B cell (primary cell): ENCODE data around the gene OCLN. TPM values are rescaled to one million over a fixed set of nuclear protein-coding genes. Genes with fewer than 3 reads are reported as not detected.

Source experiments
- ATAC-seq: fragments of 200-7000 bp; cut with Tn5 transposase; one replicate; pipeline ENCODE4 v1.10.0; 2021; ENCODE audit warnings: low read depth, mild to moderate bottlenecking, moderate number of reproducible peaks, moderate library complexity
- CTCF ChIA-PET: fragments of 350-600 bp; sonication (Branson Sonifier 250); formaldehyde crosslinking; loops from one replicate; lab custom pipeline; 2021; ENCODE audit warnings: antibody characterized with exemption, inconsistent platforms; lab: Charles Lee
- POLR2A ChIA-PET: fragments of 350-600 bp; sonication (Branson Sonifier 250); formaldehyde crosslinking; loops from one replicate; lab custom pipeline; 2021; ENCODE audit warnings: antibody characterized with exemption; lab: Charles Lee
- DNase-seq: peaks from one replicate; pipeline ENCODE4 v3.0.0; 2013
- H2AFZ ChIP-seq: 2 replicates; pipeline ENCODE4 v1.6.1; 2012; ENCODE audit warnings: mild to moderate bottlenecking, low read depth, low read length; ENCODE audit not compliant: insufficient read depth, poor library complexity, severe bottlenecking
- H3K27ac ChIP-seq, 2 donors: 1 replicate in 1 of 2; 2 replicates in 1 of 2; pipeline ENCODE4 v1.5.1; 2012 to 2013; ENCODE audit warnings: low read length in 2 of 2, mild to moderate bottlenecking in 2 of 2, moderate library complexity in 1 of 2
- H3K27me3 ChIP-seq, 4 experiments: fragments of 200-600 bp in 1 of 4; sonication (generic) in 1 of 4; replicated peaks in 1 of 4; 1 replicate in 2 of 4; 2 replicates in 2 of 4; pipeline versions ENCODE4 v1.6.1 to v1.7.0; 2013 to 2016; ENCODE audit warnings: low read length in 3 of 4, mild to moderate bottlenecking in 2 of 4, mixed read lengths in 1 of 4, moderate library complexity in 1 of 4; ENCODE audit not compliant: insufficient read depth in 4 of 4, control insufficient read depth in 3 of 4; ENCODE audit errors: control extremely low read depth in 1 of 4
- H3K36me3 ChIP-seq, 2 experiments: replicated peaks in 1 of 2; 1 replicate in 1 of 2; 2 replicates in 1 of 2; pipeline versions ENCODE4 v1.6.1 to v1.7.1; 2013; ENCODE audit warnings: low read length in 1 of 2; ENCODE audit not compliant: insufficient read depth in 2 of 2, control insufficient read depth in 1 of 2; ENCODE audit errors: control extremely low read depth in 1 of 2, extremely low read depth in 1 of 2
- H3K4me1 ChIP-seq, 2 donors: fragments of 200-600 bp in 1 of 2; sonication (generic) in 1 of 2; 1 replicate in 1 of 2; 2 replicates in 1 of 2; pipeline versions ENCODE4 v1.5.1 to v1.6.1; 2013 to 2017; ENCODE audit warnings: low read length in 2 of 2; ENCODE audit not compliant: control insufficient read depth in 2 of 2, insufficient read depth in 2 of 2
- H3K4me2 ChIP-seq: replicated peaks from 2 replicates; pipeline ENCODE3; 2012; ENCODE audit warnings: mild to moderate bottlenecking, low read depth, low read length; ENCODE audit not compliant: poor library complexity, severe bottlenecking
- H3K4me3 ChIP-seq, 5 experiments: fragments of 200-600 bp in 1 of 5; sonication (generic) in 1 of 5; 1 replicate in 3 of 5; 2 replicates in 2 of 5; pipeline versions ENCODE4 v1.5.1 to v1.7.0; 2011 to 2016; ENCODE audit warnings: low read length in 4 of 5, mild to moderate bottlenecking in 4 of 5, low read depth in 2 of 5, control low read depth in 1 of 5, moderate library complexity in 1 of 5; ENCODE audit not compliant: insufficient read depth in 1 of 5; ENCODE audit errors: control extremely low read depth in 1 of 5, extremely low read depth in 1 of 5
- H3K79me2 ChIP-seq: fragments of 200-600 bp; sonication (generic); one replicate; pipeline ENCODE4 v1.6.0; 2016; ENCODE audit warnings: low read length; ENCODE audit not compliant: control insufficient read depth, insufficient read depth
- H3K9ac ChIP-seq: fragments of 200-600 bp; sonication (generic); 2 replicates; pipeline ENCODE4 v1.6.1; 2017; ENCODE audit warnings: mild to moderate bottlenecking, low read length, moderate library complexity
- H3K9me3 ChIP-seq, 3 donors: one replicate each; pipeline versions ENCODE4 v1.6.1 to v1.7.1; 2013; ENCODE audit warnings: low read length in 2 of 3; ENCODE audit not compliant: control insufficient read depth in 2 of 3, insufficient read depth in 1 of 3; ENCODE audit errors: control extremely low read depth in 1 of 3
- H4K20me1 ChIP-seq: 2 replicates; pipeline ENCODE4 v1.6.0; 2012; ENCODE audit warnings: mild to moderate bottlenecking, low read length; ENCODE audit not compliant: insufficient read depth, control insufficient read depth, poor library complexity, severe bottlenecking
- H3K27ac Mint-ChIP-seq: one replicate; pipeline ENCODE4 v1.8.0; 2021; ENCODE audit warnings: mixed read lengths
- H3K27me3 Mint-ChIP-seq: one replicate; pipeline ENCODE4 v1.8.0; 2021; ENCODE audit warnings: mixed read lengths
- H3K4me1 Mint-ChIP-seq: one replicate; pipeline ENCODE4 v1.8.0; 2021; ENCODE audit warnings: mixed read lengths
- H3K4me3 Mint-ChIP-seq: one replicate; pipeline ENCODE4 v1.8.0; 2021; ENCODE audit warnings: mixed read lengths
- H3K9me3 Mint-ChIP-seq: one replicate; pipeline ENCODE4 v1.8.0; 2022; ENCODE audit warnings: mixed read lengths; ENCODE audit not compliant: insufficient read depth
- EZH2 ChIP-seq: IDR thresholded peaks from 2 replicates; pipeline ENCODE4 v1.6.1; 2012; ENCODE audit warnings: borderline replicate concordance, low read depth, mild to moderate bottlenecking, moderate library complexity, low read length; ENCODE audit not compliant: insufficient read depth, poor library complexity, severe bottlenecking
- WGBS: methylation state at CpG from one replicate; pipeline ENCODE4 v1.1.5; 2013; ENCODE audit warnings: missing lambda C conversion rate; ENCODE audit not compliant: insufficient coverage; 5-methylcytosine and 5-hydroxymethylcytosine counted together
- intact Hi-C: fragments of 100-400 bp; cut with micrococcal nuclease; formaldehyde crosslinking; loops from one replicate; pipeline ENCODE4 v1.10.0; 2022
- polyA plus RNA-seq: library from polyadenylated mRNA; depleted of rRNA; stranded (reverse); fragments of >200 nt; gene quantifications from 2 replicates; pipeline ENCODE4 v1.2.3, GENCODE V29; 2012
- total RNA-seq, 2 donors: library from RNA; stranded (reverse); fragments of 120-200 nt in 1 of 2; gene quantifications; 1 replicate in 1 of 2; 2 replicates in 1 of 2; pipeline versions ENCODE4 v1.2.3 to v1.2.4, GENCODE V29; 2013 to 2022
- TF ChIP-seq, protein P1 (sequence below): fragments of 200-600 bp; IDR thresholded peaks from one replicate; pipeline ENCODE4 v1.8.0; 2022; ENCODE audit warnings: antibody characterized with exemption, mild to moderate bottlenecking

OCLN gene
- total and polyA plus RNA-seq, 2 donors (not counting 1 experiment from before 2014, with no cell fraction given) = 4.3 to 5.6 TPM

DNA sequence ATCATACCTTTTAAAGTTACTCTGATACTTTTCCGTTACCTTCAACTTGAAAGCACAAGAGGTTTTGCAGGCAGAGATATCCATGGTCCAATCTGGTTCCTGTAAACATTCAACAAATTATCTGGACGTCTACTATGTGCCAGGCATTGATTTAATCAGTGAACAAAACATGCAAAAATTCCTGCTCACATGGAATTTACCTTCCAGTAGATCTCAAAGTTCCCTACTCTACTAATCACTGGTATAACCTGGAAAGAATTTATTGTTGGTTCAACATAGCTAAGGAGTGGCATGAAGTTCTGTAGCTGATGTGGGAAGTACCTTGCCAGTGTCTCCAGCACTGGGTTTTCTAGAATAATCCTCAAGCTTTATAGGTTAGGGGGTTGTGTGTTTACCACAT lies 9.8 kb downstream of the OCLN start:
- TF ChIP-seq, protein P1, sequence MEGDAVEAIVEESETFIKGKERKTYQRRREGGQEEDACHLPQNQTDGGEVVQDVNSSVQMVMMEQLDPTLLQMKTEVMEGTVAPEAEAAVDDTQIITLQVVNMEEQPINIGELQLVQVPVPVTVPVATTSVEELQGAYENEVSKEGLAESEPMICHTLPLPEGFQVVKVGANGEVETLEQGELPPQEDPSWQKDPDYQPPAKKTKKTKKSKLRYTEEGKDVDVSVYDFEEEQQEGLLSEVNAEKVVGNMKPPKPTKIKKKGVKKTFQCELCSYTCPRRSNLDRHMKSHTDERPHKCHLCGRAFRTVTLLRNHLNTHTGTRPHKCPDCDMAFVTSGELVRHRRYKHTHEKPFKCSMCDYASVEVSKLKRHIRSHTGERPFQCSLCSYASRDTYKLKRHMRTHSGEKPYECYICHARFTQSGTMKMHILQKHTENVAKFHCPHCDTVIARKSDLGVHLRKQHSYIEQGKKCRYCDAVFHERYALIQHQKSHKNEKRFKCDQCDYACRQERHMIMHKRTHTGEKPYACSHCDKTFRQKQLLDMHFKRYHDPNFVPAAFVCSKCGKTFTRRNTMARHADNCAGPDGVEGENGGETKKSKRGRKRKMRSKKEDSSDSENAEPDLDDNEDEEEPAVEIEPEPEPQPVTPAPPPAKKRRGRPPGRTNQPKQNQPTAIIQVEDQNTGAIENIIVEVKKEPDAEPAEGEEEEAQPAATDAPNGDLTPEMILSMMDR = no peak
- TF ChIP-seq EZH2 = no peak
- Histone ChIP-seq H3K4me1 (no peaks in the 10 kb centered on the region), H3K27me3 (no peaks in the 10 kb centered on the region), H3K9ac (no peak overlapping the region), H3K9me3 (no peaks in the 10 kb centered on the region), H2AFZ (no peak overlapping the region), H3K36me3 (no peaks in the 10 kb centered on the region), H3K4me3 (no peak overlapping the region), H3K79me2 (no peaks in the 10 kb centered on the region), H3K27ac (no peak overlapping the region), H3K4me2 (no peak overlapping the region), H4K20me1 (no peaks in the 10 kb centered on the region)
- Mint-ChIP-seq H3K27me3 (peaks cover 22% of the 10 kb centered on the region), H3K9me3 (no peaks in the 10 kb centered on the region), H3K4me1 (no peaks in the 10 kb centered on the region), H3K27ac (no peak overlapping the region), H3K4me3 (no peak overlapping the region)
- POLR2A ChIA-PET = no interaction called here
- ATAC-seq = no peak
- CTCF ChIA-PET = no interaction called here
- intact Hi-C loops = no loop called here
- DNase-seq = no peak
- 100% methylated on average over 1 of the region's 2 CpGs for WGBS

DNA sequence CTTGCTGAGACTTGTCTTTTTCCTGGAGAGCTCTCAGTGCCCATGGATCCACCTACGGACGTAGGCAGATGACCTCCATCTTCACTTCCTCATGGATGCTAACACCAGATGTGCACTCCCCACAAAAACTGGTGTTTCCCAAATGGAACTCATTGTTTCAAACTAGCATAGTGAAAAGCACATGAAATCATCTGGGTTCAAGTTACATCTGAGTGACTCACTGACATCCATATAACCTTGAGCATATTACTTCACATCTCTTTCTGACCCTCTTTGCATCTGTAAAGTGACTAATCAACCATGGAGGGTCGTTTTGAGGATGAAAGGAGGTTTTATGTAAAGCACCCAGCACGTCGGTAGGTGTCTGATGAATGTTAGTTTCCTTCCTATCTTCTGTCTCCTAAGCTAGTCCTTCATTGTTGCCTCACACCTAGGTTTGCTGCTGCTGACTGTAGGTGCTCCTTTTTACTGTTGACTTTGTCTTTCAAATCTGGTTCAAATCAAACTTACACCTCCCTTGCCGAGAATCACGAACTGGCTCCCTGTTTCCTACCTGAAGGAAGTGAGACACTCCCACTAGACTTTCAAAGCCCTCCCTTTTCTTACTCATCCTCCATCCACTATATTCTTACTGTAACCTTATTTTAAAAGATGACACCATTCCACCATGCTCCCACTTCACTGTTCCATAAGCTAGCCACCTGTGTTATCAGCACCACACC lies 10.3 kb downstream of the OCLN start:
- H2AFZ ChIP-seq = no peak overlapping the region
- no peak for DNase-seq
- no peak overlapping the region for H3K4me3 Mint-ChIP-seq
- H3K4me1 ChIP-seq = no peaks in the 10 kb centered on the region
- H3K4me2 ChIP-seq = no peak overlapping the region
- no peak overlapping the region for H3K27ac Mint-ChIP-seq
- no peaks in the 10 kb centered on the region for H3K9me3 Mint-ChIP-seq
- no peaks in the 10 kb centered on the region for H3K79me2 ChIP-seq
- H3K4me3 ChIP-seq = no peak overlapping the region
- H3K9ac ChIP-seq = no peak overlapping the region
- no peak overlapping the region for H3K27ac ChIP-seq
- no peaks in the 10 kb centered on the region for H3K36me3 ChIP-seq
- no peaks in the 10 kb centered on the region for H3K4me1 Mint-ChIP-seq
- no peak for TF ChIP-seq EZH2
- TF ChIP-seq, protein P1 = no peak
- H4K20me1 ChIP-seq = no peaks in the 10 kb centered on the region
- WGBS = 88% methylated on average over 4 of the region's 7 CpGs
- intact Hi-C loops = no loop called here
- H3K27me3 Mint-ChIP-seq = peaks cover 22% of the 10 kb centered on the region
- ChIA-PET CTCF (no interaction called here), POLR2A (no interaction called here)
- no peaks in the 10 kb centered on the region for H3K27me3 ChIP-seq
- H3K9me3 ChIP-seq = no peaks in the 10 kb centered on the region
- ATAC-seq = no peak
